Measurements from ENCODE around the gene GUSB.
"Not testable (repeated sequence)": the region's sequence is repeated elsewhere in the genome, so short reads cannot be mapped to it uniquely, and the experiment has no call there.

Gene GUSB

GRCh38 chr7:65967361-65968155, 14.5 kb downstream of the GUSB start:
- Histone ChIP-seq H3K9me3 (ENCODE audit: control insufficient read depth, insufficient read depth, low read length) (no peaks in the 10 kb centered on the region), H3K36me3 (ENCODE audit: insufficient read depth, low read length) (peaks cover 16% of the 10 kb centered on the region), H3K9ac (ENCODE audit: low read depth, low read length) (no peak overlapping the region), H3K4me1 (ENCODE audit: insufficient read depth, low read length) (no peaks in the 10 kb centered on the region)

GRCh38 chr7:65966146-65966545, 15.9 kb downstream of the GUSB start:
- Histone ChIP-seq H3K36me3 (ENCODE audit: insufficient read depth, low read length) (peaks cover 20% of the 10 kb centered on the region), H3K9me3 (ENCODE audit: control insufficient read depth, insufficient read depth, low read length) (no peaks in the 10 kb centered on the region), H3K4me1 (ENCODE audit: insufficient read depth, low read length) (no peaks in the 10 kb centered on the region), H3K9ac (ENCODE audit: low read depth, low read length) (no peak overlapping the region)

GRCh38 chr7:65964671-65965070, 17.3 kb downstream of the GUSB start:
- not testable (repeated sequence) for H3K9ac ChIP-seq (ENCODE audit: low read depth, low read length); H3K9me3 ChIP-seq (ENCODE audit: control insufficient read depth, insufficient read depth, low read length); H3K4me1 ChIP-seq (ENCODE audit: insufficient read depth, low read length)
- peaks cover 20% of the 10 kb centered on the region for H3K36me3 ChIP-seq (ENCODE audit: insufficient read depth, low read length)

GRCh38 chr7:65962033-65962432, 20.0 kb downstream of the GUSB start:
- Histone ChIP-seq H3K36me3 (ENCODE audit: insufficient read depth, low read length) (peaks cover 10% of the 10 kb centered on the region), H3K4me1 (ENCODE audit: insufficient read depth, low read length) (no peaks in the 10 kb centered on the region), H3K9ac (ENCODE audit: low read depth, low read length) (no peak overlapping the region), H3K9me3 (ENCODE audit: control insufficient read depth, insufficient read depth, low read length) (no peaks in the 10 kb centered on the region)

- Histone ChIP-seq H3K9ac (ENCODE audit: low read depth, low read length) (no peak overlapping the region), H3K9me3 (ENCODE audit: control insufficient read depth, insufficient read depth, low read length) (no peaks in the 10 kb centered on the region), H3K36me3 (ENCODE audit: insufficient read depth, low read length) (peaks cover 10% of the 10 kb centered on the region), H3K4me1 (ENCODE audit: insufficient read depth, low read length) (no peaks in the 10 kb centered on the region)
Measured at GRCh38 chr7:65960351-65961074, 21.5 kb downstream of the GUSB start.

GRCh38 chr7:65955718-65956117, 26.3 kb downstream of the GUSB start:
- Histone ChIP-seq H3K9me3 (ENCODE audit: control insufficient read depth, insufficient read depth, low read length) (no peaks in the 10 kb centered on the region), H3K4me1 (ENCODE audit: insufficient read depth, low read length) (no peaks in the 10 kb centered on the region), H3K36me3 (ENCODE audit: insufficient read depth, low read length) (peaks cover 5% of the 10 kb centered on the region; the same call in 1 of the 2 replicates), H3K9ac (ENCODE audit: low read depth, low read length) (no peak overlapping the region)

GRCh38 chr7:65953890-65954450, 28.0 kb downstream of the GUSB start:
- Histone ChIP-seq H3K9me3 (ENCODE audit: control insufficient read depth, insufficient read depth, low read length) (no peaks in the 10 kb centered on the region), H3K36me3 (ENCODE audit: insufficient read depth, low read length) (peaks cover 5% of the 10 kb centered on the region; the same call in 1 of the 2 replicates), H3K9ac (ENCODE audit: low read depth, low read length) (no peak overlapping the region), H3K4me1 (ENCODE audit: insufficient read depth, low read length) (no peaks in the 10 kb centered on the region)

GRCh38 chr7:65953001-65953720, 28.9 kb downstream of the GUSB start:
- no peaks in the 10 kb centered on the region for H3K4me1 ChIP-seq (ENCODE audit: insufficient read depth, low read length)
- no peaks in the 10 kb centered on the region for H3K9me3 ChIP-seq (ENCODE audit: control insufficient read depth, insufficient read depth, low read length)
- H3K36me3 ChIP-seq (ENCODE audit: insufficient read depth, low read length): peaks cover 5% of the 10 kb centered on the region; the same call in 1 of the 2 replicates

GRCh38 chr7:65951837-65952578, 30.0 kb downstream of the GUSB start:
- H3K36me3 ChIP-seq (ENCODE audit: insufficient read depth, low read length): peaks cover 5% of the 10 kb centered on the region; the same call in 1 of the 2 replicates

More at GRCh38 chr7:65953001-65953720, 28.9 kb downstream of the GUSB start:
- no peak overlapping the region for H3K9ac ChIP-seq (ENCODE audit: low read depth, low read length)

GRCh38 chr7:65946904-65947303, 35.1 kb downstream of the GUSB start:
- Histone ChIP-seq H3K36me3 (ENCODE audit: insufficient read depth, low read length) (no peaks in the 10 kb centered on the region), H3K4me1 (ENCODE audit: insufficient read depth, low read length) (no peaks in the 10 kb centered on the region), H3K9ac (ENCODE audit: low read depth, low read length) (no peak overlapping the region), H3K9me3 (ENCODE audit: control insufficient read depth, insufficient read depth, low read length) (no peaks in the 10 kb centered on the region)

More at GRCh38 chr7:65951837-65952578, 30.0 kb downstream of the GUSB start:
- Histone ChIP-seq H3K9ac (ENCODE audit: low read depth, low read length) (no peak overlapping the region), H3K9me3 (ENCODE audit: control insufficient read depth, insufficient read depth, low read length) (no peaks in the 10 kb centered on the region), H3K4me1 (ENCODE audit: insufficient read depth, low read length) (no peaks in the 10 kb centered on the region)

- H3K4me1 ChIP-seq (ENCODE audit: insufficient read depth, low read length); H3K9me3 ChIP-seq (ENCODE audit: control insufficient read depth, insufficient read depth, low read length); H3K36me3 ChIP-seq (ENCODE audit: insufficient read depth, low read length); H3K9ac ChIP-seq (ENCODE audit: low read depth, low read length): not testable (repeated sequence)
Measured at GRCh38 chr7:65945787-65946186, 36.2 kb downstream of the GUSB start.

GRCh38 chr7:65938336-65938895, 43.6 kb downstream of the GUSB start:
- Histone ChIP-seq H3K9ac (ENCODE audit: low read depth, low read length) (no peak overlapping the region), H3K4me1 (ENCODE audit: insufficient read depth, low read length) (no peaks in the 10 kb centered on the region), H3K9me3 (ENCODE audit: control insufficient read depth, insufficient read depth, low read length) (no peaks in the 10 kb centered on the region), H3K36me3 (ENCODE audit: insufficient read depth, low read length) (0 out of 2 replicates have a peak, but pooled peaks cover 2% of the 10 kb centered on the region)

GRCh38 chr7:65937296-65937695, 44.7 kb downstream of the GUSB start:
- H3K9ac ChIP-seq (ENCODE audit: low read depth, low read length): no peak overlapping the region
- no peaks in the 10 kb centered on the region for H3K4me1 ChIP-seq (ENCODE audit: insufficient read depth, low read length)
- 0 out of 2 replicates have a peak, but pooled peaks cover 2% of the 10 kb centered on the region for H3K36me3 ChIP-seq (ENCODE audit: insufficient read depth, low read length)
- no peaks in the 10 kb centered on the region for H3K9me3 ChIP-seq (ENCODE audit: control insufficient read depth, insufficient read depth, low read length)
